ENCODE data around the gene SLC35A2.

The SLC35A2 gene

DNA sequence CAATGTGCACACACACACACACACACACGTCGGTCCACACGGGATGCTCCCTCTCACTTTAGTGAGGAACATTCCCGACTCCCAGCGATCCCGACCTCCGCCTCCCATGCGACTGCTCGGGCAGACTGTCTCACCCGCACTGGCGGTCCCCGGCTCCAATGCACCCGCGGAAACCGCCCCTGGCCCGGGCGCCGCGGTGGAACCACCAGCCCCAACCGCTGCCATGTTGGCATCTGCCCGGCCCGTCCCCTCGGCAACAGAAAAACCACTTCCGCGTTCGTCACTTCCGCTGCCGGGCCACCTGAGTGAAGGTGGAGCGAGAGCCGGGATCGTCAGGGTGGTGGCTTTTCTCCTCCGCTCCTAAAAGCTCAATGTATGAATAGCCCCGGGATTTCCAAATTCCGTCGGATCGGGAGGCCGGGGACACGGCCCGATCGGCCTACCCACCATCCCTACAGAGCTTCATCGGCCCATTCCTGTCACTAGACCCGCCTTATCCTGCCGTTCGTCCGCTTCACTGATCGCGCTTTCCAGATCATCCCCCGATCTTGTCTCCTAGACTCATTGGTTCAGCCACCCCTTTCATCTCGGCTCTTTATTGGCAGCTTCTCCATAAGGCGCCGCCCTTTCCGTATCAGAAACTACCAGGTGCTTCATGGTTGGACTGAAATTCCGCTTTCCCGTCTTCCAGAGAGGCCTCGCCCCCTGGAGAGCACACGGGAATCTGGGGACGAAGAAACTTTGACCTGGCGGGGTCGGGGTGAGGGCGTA lies at the start of gene SLC35A2:
TSS of gene SLC35A2 (minus strand) at position 235 of the 771 bp plus-strand sequence. CDS start at position 225, 10 bp downstream.
- DNase-seq = peak; percentile 81

DNA sequence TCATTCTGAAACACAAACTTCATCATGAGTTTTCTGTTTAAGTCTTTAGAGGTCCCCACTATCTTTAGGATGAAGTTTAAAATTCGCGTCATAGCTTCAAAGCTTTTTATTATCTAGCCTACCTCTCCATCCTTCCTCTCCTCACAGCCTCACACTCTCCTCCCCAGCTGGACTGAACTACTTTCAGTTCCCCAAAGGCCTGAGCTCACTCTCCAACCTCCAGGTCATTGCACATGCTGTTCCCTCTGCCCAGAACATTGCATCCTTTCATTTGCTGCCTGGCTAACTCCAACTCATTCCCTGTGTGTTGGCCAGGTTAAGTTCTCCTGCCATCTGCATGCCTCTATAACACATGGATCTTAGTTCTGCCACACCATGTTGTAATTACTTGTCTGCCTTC lies 48.8 kb upstream of the SLC35A2 start:
- no peak for DNase-seq

DNA sequence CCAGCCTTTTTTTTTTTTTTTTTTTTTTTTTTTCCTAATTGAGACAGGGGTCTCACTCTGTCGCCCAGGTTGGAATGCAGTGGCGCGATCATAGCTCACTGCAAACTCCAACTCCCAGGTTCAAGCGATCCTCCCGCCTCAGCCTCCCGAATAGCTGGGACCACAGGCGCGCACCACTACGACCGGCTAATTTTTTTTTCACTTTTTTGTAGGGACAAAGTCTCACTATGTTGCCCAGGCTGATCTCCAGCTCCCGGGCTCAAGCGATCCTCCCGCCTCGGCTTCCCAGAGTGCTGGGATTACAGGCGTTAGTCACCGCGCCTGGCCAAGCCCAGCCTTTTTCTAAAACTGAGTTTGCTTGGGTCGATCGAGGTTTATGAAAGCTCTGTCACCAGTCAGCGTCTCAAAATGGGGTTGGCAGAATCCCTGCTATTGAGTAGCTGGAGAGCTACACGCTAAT lies 47.2 kb upstream of the SLC35A2 start:
- no peak for DNase-seq

DNA sequence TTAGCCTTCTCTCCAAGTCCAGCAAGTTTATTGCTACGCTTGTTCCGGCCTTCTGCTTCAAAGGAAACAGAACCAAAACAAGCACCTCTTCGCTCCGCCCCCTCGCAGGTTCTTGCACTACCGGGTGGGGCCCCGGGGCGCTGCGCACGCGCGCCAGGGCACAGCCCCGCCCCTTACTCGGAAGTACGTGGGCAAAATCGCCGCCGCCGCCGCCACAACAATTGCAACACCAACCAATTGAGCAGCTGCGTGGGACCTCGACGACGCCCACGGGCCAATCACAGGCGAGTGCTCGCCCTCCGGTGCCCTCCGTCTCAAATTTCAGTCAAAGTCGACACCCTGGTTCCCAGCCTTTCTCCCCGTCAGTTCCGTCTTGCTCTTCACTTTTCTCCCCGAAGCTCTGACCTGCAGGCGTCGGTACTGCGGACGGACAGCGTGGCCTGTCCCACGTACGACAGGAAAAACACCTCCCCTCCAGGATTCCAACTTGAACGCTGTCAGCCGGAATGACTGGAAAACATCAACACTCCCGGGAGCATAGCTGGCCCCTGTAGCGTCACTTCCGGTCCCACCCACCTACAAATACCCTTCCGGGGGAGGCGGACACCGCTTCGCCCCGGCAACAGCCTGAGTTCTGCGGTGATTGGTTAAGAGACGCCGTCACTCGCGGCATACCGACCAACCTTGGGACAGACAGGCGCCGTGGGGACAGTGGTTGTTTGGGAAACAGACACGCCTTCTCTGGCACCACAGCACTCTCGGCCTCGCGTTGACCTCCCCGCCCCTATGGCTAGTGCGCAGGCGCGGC lies 46.6 kb upstream of the SLC35A2 start:
- peak; percentile 85 for DNase-seq

DNA sequence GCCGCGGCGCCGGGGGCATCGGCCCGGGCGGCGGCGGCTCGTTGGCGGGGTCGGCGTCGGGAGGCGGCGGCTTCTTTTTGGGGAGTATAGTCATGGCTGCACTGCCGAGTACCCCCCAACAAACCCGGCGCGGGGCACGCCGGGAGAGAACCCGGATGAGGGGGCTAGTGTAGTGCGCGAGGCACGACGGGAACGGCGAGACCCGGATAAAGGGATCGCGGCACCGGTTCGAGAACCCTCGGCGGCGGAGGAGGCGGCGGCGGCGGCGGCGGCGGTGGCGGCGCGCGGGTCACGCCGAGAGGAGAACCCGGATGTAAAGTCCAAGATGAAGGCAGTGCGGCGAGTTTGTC lies 46.0 kb upstream of the SLC35A2 start, which contains the start of gene OTUD5:
TSS of gene OTUD5 (minus strand) at position 131 of the 350 bp plus-strand sequence. CDS start at position 94, 37 bp downstream.
- DNase-seq = peak; percentile 65

DNA sequence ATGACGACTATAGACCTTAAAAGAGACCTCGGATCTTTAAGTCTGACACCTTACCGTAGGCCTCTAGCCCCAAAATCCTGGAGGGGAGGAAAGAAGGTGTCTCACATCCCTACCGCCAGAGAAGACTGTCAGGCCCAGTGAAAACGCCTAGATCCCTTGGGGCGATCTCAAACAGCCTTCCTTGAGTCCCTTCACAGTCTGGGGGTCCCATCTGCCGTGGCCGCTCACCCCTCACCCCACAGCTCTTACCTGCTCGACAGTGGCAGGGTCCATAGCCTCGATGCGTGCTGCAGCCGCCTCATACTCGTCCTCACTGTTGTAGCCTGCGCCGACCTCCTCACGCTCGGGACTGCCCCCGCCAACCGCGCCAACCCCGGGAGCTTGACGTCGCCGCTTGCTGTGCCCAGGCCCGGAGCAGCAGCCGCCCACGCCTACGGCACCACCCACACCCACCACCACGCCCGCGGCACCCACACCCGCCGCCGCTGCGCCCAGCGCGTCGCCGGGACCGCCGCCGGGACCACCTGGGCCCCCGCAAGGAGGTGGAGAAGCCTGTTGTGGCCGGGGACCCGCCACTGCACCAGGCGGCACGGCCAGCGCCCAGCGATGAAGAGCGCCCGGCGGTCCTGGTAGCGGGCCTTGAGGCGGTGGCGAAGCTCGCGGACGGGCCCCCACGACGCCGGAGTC lies 45.4 kb upstream of the SLC35A2 start:
- DNase-seq = peak; percentile 56

DNA sequence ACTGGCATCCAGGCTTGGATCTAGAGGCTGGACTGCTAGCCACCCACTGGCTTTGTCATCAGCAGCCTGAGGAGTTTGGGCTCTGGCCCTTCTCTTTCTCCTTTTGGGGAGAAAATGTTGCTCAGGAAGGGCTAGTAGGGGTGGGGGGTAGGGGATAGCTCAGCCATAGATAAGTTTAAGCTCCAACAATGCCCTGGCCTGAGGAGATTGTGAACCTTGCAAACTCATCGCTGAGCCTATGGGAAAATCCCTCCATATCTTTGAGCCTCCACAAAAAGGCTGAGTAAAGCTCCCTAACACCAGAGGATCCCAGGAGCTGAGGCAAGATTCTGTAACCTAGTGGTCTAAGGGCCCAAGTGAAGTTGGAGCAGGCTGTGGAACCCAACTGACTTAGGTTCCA lies 37.1 kb upstream of the SLC35A2 start:
- no peak for DNase-seq

DNA sequence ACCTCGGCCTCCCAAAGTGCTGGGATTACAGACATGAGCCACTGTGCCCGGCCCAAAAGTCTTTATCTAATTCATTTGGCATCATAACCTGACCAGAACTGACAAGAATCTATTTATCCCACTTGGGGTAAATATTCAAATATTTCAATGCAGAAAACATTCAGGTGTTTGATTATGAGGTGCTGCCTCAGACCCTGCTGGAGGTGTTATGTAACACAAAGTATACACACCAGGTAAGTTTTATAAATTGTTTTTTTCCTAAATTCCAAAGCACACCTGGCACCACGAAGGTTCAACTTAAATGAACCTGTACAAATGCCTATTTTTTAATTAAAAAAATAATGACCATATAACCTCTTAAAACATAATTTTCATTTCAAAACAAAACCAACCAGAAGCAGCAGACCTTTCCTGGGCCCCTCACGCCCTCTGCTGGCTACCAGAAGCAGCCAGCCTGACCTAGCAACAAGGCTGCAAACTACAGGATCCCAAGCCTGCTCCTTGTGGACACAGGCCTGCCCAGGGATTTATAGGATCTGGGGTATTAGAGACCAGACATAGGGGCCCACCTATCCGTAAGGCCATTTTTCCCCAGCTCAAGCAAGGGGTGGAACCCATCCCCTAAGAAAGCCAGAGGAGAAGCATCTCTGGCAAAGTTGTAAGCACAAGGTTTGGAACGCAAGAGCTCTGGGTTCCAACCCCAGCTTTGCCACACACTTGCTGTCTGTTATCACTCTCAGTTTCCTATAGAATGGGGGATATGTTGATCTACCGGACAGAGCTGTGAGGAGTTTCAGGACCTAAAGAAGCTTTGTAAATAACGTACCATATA lies 34.3 kb upstream of the SLC35A2 start:
- DNase-seq = peak; percentile 35

DNA sequence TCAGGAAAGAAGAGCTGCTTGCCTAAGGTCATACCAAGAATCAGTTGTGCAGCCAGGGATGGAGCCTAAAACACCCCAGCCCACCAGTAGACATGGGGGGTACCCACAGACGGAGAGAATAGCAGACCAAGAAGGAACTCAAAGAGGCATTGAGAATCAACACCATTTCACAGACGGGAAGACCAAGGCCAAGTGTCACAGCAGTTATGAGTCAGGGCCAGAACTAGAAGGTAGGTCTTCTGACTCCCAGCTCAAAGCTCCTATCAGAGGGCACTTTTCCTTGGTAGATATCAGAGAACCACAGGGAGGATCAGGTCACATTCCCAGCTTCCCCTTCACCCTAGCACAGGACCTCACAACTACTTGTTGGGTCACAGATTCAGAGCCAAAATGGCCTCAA lies 31.4 kb upstream of the SLC35A2 start:
- no peak for DNase-seq

DNA sequence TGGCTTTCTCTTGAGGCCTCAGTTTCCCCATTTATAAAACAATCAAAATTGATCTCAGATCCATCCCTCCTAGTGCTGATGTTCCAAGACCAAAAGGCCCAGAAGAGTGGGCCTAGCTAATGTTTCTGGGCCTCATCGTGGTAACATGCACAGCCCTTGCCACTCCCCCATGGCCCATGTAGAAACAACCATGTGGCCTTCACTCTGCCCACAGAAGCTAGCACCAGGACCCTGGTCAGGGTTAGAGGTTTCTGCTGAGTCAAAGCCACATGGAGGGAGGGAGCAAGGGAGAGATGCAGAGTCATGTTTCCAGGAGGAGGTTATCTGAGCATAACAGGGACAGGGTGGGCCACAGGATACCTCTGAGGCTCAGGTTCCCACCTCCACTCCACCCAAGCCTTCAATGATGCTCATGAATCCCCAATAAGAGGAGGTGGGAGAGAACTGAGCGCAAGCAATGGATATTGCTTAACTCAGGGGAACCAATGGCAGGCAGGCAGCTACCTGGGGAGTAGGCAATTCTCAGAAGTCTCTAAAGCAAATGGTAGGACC lies 29.0 kb upstream of the SLC35A2 start:
- DNase-seq = no peak

DNA sequence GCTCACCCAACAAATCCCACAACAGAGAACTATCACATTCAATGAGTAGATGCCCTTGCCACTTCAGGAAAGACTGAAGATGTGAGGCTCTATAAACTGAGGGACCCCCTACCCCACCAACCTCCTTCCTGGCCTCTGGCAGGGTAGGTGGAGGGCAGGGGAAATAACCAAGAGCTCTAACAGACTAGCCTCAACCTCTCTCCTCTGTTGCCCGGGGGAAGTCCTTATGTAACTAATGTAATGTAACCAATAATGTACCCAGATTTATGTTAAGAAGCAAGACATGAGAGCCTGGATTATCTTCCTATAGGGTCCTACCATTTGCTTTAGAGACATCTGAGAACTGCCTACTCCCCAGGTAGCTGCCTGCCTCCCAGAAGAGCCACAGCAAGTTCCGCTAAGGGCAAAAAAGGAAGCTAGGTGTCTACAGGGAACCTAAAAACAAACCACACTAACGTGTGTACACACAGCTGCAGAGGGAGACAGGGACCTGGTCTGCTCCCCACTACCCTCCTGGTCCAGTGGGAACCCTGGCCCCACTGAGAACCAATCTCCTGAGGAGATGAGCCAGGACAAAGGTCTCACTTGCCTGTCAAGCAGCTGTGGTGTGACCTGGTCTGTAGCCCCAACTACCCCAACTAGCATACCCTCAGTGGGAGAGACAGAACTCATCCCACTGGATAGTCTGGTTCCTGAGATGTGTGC lies 28.2 kb upstream of the SLC35A2 start:
- no peak for DNase-seq

DNA sequence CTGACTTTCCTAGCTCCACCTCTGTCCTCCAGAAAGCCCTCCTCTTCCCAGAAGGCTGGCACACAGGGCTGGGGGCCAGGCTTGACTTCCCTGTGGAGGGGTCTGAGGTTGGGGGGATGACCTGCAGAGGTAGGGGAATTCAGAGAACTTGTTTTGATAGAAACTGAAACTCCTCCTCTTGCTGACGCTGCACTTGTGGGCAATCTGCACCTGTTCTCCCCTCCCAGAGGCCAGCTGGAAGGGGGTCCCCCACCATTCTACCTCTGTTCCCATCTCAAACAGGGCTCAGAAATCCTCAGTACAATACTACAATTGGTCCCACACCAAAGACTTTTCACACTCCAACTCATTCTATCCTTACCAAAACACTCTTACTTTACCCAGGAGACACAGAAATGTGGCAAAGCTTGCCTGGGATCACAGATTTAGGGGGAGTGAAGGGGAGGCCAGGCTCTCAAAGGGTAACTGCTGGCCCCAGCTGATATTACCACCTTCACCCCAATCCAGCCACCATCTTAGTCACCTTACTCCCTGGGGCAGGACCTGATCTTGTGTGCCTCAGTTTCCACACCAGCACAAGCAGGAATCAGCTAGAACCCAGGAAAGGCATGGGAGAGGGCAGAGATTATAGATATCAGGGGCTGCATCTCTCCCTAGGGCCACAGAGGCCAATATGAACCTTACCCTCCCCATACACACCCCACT lies 27.4 kb upstream of the SLC35A2 start:
- peak; percentile 50 for DNase-seq

DNA sequence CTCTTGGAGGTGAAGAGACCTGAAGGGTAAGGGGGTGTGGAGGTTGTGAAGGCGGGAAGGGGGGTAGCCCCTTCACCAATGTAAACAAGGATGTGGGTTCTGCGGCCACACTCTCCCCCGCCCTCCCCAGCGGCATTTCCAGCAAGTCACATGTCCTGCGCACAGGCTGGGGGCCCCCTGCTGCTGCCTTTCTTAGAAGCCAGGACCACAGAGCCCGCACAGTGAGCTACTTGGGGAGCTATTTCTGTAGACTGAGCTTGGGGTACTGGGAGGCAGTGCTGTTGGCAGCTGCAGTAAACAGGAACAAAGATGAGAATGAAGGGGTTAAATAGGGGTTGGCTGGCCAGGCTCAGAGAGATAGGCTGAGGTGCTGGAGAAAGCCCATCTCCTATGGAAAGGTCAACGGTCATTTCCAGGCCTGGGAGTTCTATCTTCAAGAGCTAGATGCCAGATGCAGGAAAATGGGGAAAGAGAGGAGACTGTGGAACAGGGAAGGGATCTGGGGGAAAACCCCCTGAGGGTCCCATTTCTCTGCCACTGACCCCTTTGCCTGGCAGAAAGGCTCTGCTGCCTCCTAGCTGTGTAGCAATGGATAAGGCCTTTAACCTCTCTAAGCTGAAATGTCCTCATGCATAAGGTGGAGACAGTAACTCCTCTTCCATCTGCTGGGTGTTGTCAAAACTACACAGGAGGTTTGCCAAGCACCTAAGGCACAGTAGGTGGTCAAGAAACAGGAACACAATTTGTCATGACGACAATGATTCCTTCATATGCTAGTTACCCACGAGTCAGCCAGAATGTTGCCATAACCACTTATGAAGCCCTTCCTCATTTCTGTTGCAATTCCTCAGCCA lies 25.8 kb upstream of the SLC35A2 start:
- DNase-seq = peak; percentile 73

DNA sequence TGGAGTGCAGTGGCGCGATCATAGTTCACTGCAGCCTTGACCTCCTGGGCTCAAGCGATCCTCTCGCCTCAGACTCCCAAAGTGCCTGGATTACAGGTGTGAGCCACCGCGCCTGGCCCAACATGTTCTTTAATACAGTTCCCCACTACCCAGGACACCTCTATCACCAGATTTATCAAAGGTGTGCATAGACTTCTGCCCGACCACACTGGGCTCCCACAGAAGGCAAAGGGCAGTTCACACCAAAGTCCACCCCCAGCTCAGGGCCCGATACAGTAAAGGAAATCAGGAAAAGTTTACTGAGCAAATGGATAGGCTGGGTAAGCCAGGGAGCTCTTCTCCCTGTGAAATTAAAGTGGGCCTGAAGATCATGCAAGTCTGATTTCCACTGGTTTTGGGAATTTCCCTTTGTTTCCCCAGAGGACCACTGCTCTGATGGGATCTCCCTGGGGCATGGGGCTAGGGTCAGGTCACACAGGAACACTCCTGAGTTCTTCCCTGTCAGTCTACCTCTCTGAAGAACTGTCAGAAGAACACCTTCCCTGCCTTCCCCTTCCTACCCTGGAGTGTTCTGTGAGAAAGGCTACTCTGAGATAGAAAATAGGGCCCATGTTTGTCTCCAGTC lies 25.1 kb upstream of the SLC35A2 start:
- DNase-seq = no peak

DNA sequence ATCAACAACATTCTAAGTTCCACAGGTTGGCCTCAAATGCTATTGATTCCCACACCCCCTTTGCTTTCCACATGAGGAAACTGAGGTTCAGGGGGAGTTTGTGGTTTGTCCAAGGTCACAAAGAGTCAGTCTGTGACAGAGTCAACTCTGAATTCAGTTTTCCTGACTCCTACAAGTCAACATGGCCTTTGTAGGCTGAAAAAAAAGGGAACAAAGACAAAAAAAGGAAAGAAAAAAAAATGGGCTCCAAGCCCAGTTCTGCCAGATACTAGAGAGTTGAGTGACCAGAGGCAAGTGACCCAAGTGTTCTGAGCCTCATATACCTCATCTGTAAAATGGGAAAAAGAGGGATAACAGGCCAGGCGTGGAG lies 23.8 kb upstream of the SLC35A2 start:
- DNase-seq = no peak

DNA sequence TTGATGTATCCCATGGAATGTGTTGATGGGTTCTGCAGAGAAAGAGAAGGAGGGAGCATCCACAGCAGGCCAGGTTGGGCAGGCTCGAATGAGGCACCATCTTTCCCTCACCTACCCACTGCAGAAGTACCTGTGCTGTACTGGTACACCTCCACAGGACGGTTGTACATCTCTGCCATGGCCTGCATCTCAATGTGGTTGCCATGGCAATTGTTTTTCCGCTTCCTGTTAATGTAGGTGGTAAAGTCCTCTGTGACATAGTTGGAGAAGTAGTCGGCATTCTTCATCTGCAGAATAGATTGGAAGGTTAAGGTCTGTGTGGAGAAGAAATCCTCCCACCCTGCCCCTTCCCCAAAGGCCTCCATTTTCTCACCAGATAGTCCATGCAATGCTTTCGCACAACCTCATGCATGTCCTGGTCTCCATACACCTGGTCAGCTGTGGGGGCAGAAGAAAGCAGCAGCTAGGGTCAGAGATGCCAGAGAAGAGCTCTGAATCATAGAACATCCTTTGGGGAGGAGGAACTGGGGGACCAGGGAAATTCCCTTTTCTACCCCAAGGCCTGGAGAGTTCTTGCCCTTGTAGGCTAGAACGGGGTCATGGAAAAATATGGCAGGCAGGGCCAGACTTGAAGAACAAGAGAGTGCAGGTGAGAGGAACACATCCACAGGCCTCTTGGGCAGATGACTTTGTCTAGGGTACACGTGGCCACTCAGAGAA lies 23.3 kb upstream of the SLC35A2 start:
- no peak for DNase-seq

DNA sequence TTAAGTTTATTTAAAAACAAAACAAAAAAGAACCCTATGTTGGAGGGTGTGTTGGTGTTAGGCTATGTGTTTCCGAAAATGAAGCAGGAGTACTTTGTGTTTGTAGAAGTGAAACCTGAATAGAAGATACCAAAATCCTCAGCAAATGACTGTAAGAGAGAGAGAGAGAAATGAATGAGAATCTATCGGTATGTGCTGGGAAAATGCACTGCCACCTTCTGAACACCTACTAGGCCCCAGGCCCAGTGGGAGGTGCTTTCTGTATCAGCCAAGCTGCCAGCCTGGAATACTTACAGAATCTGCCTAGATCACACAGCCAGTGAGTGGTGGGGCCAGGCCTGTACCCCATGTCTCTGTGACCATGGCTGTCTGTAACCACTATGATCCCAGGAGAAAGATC lies 22.3 kb upstream of the SLC35A2 start:
- no peak for DNase-seq

DNA sequence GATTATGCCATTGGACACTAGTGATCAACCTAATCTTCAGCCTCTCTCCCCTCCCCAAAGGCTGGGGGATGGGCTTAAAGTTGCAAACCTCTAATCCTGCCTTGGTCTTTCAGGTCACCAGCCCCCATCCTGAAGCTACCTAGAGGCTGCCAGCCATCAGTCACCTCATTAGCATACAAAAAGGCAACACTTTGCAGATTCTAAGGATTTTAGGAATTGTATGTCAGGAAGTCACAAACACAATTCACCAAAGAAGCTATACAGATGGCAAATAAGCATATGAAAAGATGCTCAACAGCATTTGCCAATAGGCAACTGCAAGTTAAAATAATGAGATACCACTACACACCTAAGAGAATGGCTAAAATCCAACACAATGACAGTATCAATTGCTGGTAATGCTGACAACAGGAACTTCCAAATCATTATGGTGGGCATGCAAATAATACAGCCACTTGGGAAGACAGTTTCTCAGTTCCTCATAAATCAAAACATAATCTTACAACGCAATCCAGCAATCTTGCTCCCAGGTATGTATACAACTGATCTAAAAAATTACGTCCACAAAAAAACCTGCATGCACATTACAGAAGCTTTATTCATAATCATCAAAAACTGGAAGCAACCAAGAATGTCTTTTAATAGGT lies 16.4 kb upstream of the SLC35A2 start:
- no peak for DNase-seq
